GM12878 (cell line): ENCODE data around the gene EDARADD. TPM values are rescaled to one million over a fixed set of nuclear protein-coding genes. Genes with fewer than 3 reads are reported as not detected.
"Not testable (repeated sequence)": the region's sequence is repeated elsewhere in the genome, so short reads cannot be mapped to it uniquely, and the experiment has no call there.

Source experiments
- ATAC-seq: fragments of 200-7000 bp; cut with Tn5 transposase; 3 replicates; pipeline ENCODE4 v1.9.1; 2020; ENCODE audit warnings: mild to moderate bottlenecking, moderate library complexity
- BruUV-seq: library from RNA; stranded (reverse); fragments of 400-500 nt; replicated peaks from 2 replicates; lab custom pipeline; 2021; lab: Mats Ljungman, UMichigan
- CTCF ChIA-PET: fragments of 300-600 bp; sonication (Branson Sonifier 250); formaldehyde crosslinking; extraction: SDS; loops from one replicate; lab custom pipeline; 2021; ENCODE audit warnings: inconsistent platforms; lab: Yijun Ruan, JAX
- POLR2A ChIA-PET: fragments of 350-600 bp; formaldehyde crosslinking; extraction: SDS; loops from one replicate; lab custom pipeline; 2021; ENCODE audit warnings: inconsistent platforms; lab: Charles Lee
- RAD21 ChIA-PET: fragments of 300-600 bp; sonication (Branson Sonifier 250); formaldehyde crosslinking; loops from one replicate; lab custom pipeline; 2023; ENCODE audit warnings: antibody characterized with exemption; ENCODE audit not compliant: unreplicated experiment; lab: Charles Lee
- SMC1A ChIA-PET: fragments of 300-600 bp; sonication (Branson Sonifier 250); formaldehyde crosslinking; loops from one replicate; lab custom pipeline; 2023; ENCODE audit not compliant: unreplicated experiment, uncharacterized antibody; lab: Charles Lee
- DNase-seq: peaks from one replicate; pipeline ENCODE4 v3.0.0-alpha.2; 2011; ENCODE audit warnings: low read depth, low spot score
- FAIRE-seq: peaks from 3 replicates; lab custom pipeline; 2011; peaks lifted over from hg19 to GRCh38; lab: Jason Lieb, UNC
- H2AFZ ChIP-seq: 2 replicates; pipeline ENCODE4 v1.6.0; 2011; ENCODE audit warnings: low read depth, low read length, control low read depth; ENCODE audit not compliant: control insufficient read depth
- H3K27ac ChIP-seq: 2 replicates; pipeline ENCODE4 v1.5.1; 2011; ENCODE audit warnings: control low read depth; ENCODE audit not compliant: control insufficient read depth, insufficient read depth
- H3K27me3 ChIP-seq, 2 experiments: replicated peaks in 1 of 2; 2 replicates each; pipeline versions ENCODE4 v1.6.0 to v1.6.1; 2011; ENCODE audit warnings: low read length in 1 of 2; ENCODE audit not compliant: control insufficient read depth in 2 of 2, insufficient read depth in 2 of 2
- H3K36me3 ChIP-seq, 2 experiments: 2 replicates each; pipeline ENCODE4 v1.5.1; 2011; ENCODE audit warnings: low read length in 1 of 2; ENCODE audit not compliant: control insufficient read depth in 2 of 2, insufficient read depth in 2 of 2
- H3K4me1 ChIP-seq: 2 replicates; pipeline ENCODE4 v1.6.1; 2011; ENCODE audit warnings: mild to moderate bottlenecking, low read length, moderate library complexity, mixed read lengths; ENCODE audit not compliant: control insufficient read depth, insufficient read depth
- H3K4me2 ChIP-seq: 2 replicates; pipeline ENCODE4 v1.6.0; 2011; ENCODE audit warnings: control low read depth; ENCODE audit not compliant: control insufficient read depth, insufficient read depth
- H3K4me3 ChIP-seq: fragments of 200-600 bp; sonication (generic); 2 replicates; pipeline ENCODE4 v1.5.1; 2016
- H3K79me2 ChIP-seq: 2 replicates; pipeline ENCODE4 v1.6.0; 2011; ENCODE audit warnings: low read length; ENCODE audit not compliant: control insufficient read depth, insufficient read depth
- H3K9ac ChIP-seq: 2 replicates; pipeline ENCODE4 v1.8.0; 2011; ENCODE audit warnings: low read length, control low read depth, mixed read lengths; ENCODE audit not compliant: control insufficient read depth, insufficient read depth
- H3K9me3 ChIP-seq: replicated peaks from 3 replicates; pipeline ENCODE4 v1.5.1; 2011; ENCODE audit warnings: mild to moderate bottlenecking, low read length; ENCODE audit not compliant: control insufficient read depth, insufficient read depth
- H4K20me1 ChIP-seq: 2 replicates; pipeline ENCODE4 v1.6.0; 2011; ENCODE audit not compliant: control insufficient read depth, insufficient read depth
- CBFB ChIP-seq: IDR thresholded peaks from 2 replicates; pipeline ENCODE4 v1.6.1; 2016; ENCODE audit warnings: antibody characterized with exemption, low read depth
- CREB1 ChIP-seq: IDR thresholded peaks from 2 replicates; pipeline ENCODE4 v1.6.1; 2012; ENCODE audit warnings: low read depth, mild to moderate bottlenecking, inconsistent platforms
- DPF2 ChIP-seq: fragments of 450-650 bp; IDR thresholded peaks from 2 replicates; pipeline ENCODE4 v1.6.1; 2017; ENCODE audit warnings: mild to moderate bottlenecking
- HSF1 ChIP-seq: fragments of 150-350 bp; IDR thresholded peaks from 2 replicates; pipeline ENCODE4 v1.6.1; 2014; ENCODE audit warnings: mild to moderate bottlenecking, low read depth, low read length
- NBN ChIP-seq: fragments of 450-650 bp; IDR thresholded peaks from 2 replicates; pipeline ENCODE4 v1.6.1; 2016
- NFYA ChIP-seq: IDR thresholded peaks from 2 replicates; pipeline ENCODE4 v1.6.1; 2011; ENCODE audit warnings: low read depth, mild to moderate bottlenecking, low read length, improper control_type of control experiment, borderline replicate concordance
- NFYB ChIP-seq: IDR thresholded peaks from 2 replicates; pipeline ENCODE4 v1.6.1; 2011; ENCODE audit warnings: low read depth, mild to moderate bottlenecking, low read length, improper control_type of control experiment, moderate library complexity; ENCODE audit not compliant: insufficient read depth
- POLR2AphosphoS2 ChIP-seq: IDR thresholded peaks from 2 replicates; pipeline ENCODE4 v1.6.1; 2011; ENCODE audit warnings: low read depth, mild to moderate bottlenecking, low read length, improper control_type of control experiment, moderate library complexity
- POU2F2 ChIP-seq: IDR thresholded peaks from 3 replicates; pipeline ENCODE4 v1.6.1; 2011; ENCODE audit warnings: low read depth, mild to moderate bottlenecking, low read length, borderline replicate concordance
- RELB ChIP-seq: fragments of 450-650 bp; IDR thresholded peaks from 2 replicates; pipeline ENCODE4 v1.6.1; 2017; ENCODE audit warnings: low read depth, mild to moderate bottlenecking, moderate library complexity
- SMARCA5 ChIP-seq: fragments of 450-650 bp; IDR thresholded peaks from 2 replicates; pipeline ENCODE4 v1.6.1; 2017; ENCODE audit warnings: mild to moderate bottlenecking
- TARDBP ChIP-seq: IDR thresholded peaks from 2 replicates; pipeline ENCODE4 v1.6.1; 2016; ENCODE audit warnings: borderline replicate concordance
- ZNF217 ChIP-seq: fragments of 450-650 bp; IDR thresholded peaks from 2 replicates; pipeline ENCODE4 v1.6.1; 2017; ENCODE audit warnings: antibody characterized with exemption, mild to moderate bottlenecking
- ZNF622 ChIP-seq: fragments of 450-650 bp; IDR thresholded peaks from 2 replicates; pipeline ENCODE4 v1.6.1; 2017; ENCODE audit warnings: mild to moderate bottlenecking, inconsistent platforms
- WGBS: methylation state at CpG from one replicate; pipeline ENCODE4 v1.1.6; 2016; ENCODE audit warnings: low lambda C conversion rate; ENCODE audit not compliant: insufficient replicate concordance, insufficient coverage; ENCODE audit errors: missing lambda C conversion rate; 5-methylcytosine and 5-hydroxymethylcytosine counted together
- in situ Hi-C: fragments of 300-500 bp; cut with MboI; formaldehyde crosslinking; loops from 9 replicates; pipeline ENCODE4 v1.14.3; 2018; ENCODE audit warnings: mixed read lengths
- intact Hi-C: fragments of 100-400 bp; cut with micrococcal nuclease; formaldehyde crosslinking; loops from one replicate; pipeline ENCODE4 v1.14.2; 2022; ENCODE audit not compliant: unreplicated experiment
- polyA plus RNA-seq, 11 experiments: library from polyadenylated mRNA; depleted of rRNA in 4 of 11; unstranded in 6 of 11; stranded (reverse) in 5 of 11; fragments of >200 nt; fragmentation: Nextera tagmentation in 4 of 11; fragmentation: Illumina TruSeq in 1 of 11; extraction: Ambion mirVana in 4 of 11; extraction: Trizol in 1 of 11; gene quantifications; 1 replicate in 1 of 11; 2 replicates in 10 of 11; pipeline versions ENCODE4 v1.2.1 to v1.2.3, GENCODE V29; 2011 to 2016; ENCODE audit warnings: inconsistent platforms in 2 of 11, missing spikeins in 2 of 11, low read depth in 1 of 11
- total RNA-seq, 4 experiments: library from RNA; depleted of rRNA in 3 of 4; stranded (reverse); fragments of >200 nt in 3 of 4; fragmentation: Illumina TruSeq in 1 of 4; extraction: Trizol in 1 of 4; gene quantifications; 2 replicates each; pipeline versions ENCODE4 v1.2.1 to v1.2.3, GENCODE V29; 2013 to 2021

EDARADD gene
- total and polyA plus RNA-seq, 10 of the 15 experiments (the other 5 are each of a cell fraction or from before 2014, with no cell fraction given): 0.58 to 6.1 (median 4.7) TPM

GRCh38 chr1:236464197-236464596, 70.1 kb downstream of the EDARADD start:
- WGBS: 90% methylated on average over 6 of the region's 9 CpGs
- H4K20me1 ChIP-seq, H3K36me3 ChIP-seq, H3K4me3 ChIP-seq, POLR2A ChIA-PET, H3K27ac ChIP-seq, FAIRE-seq, ATAC-seq, in situ Hi-C loops, H3K9ac ChIP-seq, H2AFZ ChIP-seq, H3K27me3 ChIP-seq, DNase-seq, H3K4me2 ChIP-seq, H3K79me2 ChIP-seq, H3K9me3 ChIP-seq, intact Hi-C loops, BruUV-seq: not testable (repeated sequence)
- ChIA-PET CTCF (interaction anchor here (1.2 kb wide), 1 partner anchor 9 kb away, joined by 6 read pairs; no protein-coding TSS in a partner anchor), RAD21 (interaction anchor here (1.0 kb wide), 1 partner anchor 137 kb away, joined by 3 read pairs; no protein-coding TSS in a partner anchor), SMC1A (interaction anchor here (0.5 to 1.0 kb wide), 3 partner anchors 12 to 320 kb away, joined by 3 read pairs; no protein-coding TSS in a partner anchor)
- peaks cover 19% of the 10 kb centered on the region for H3K4me1 ChIP-seq

- H3K4me2 ChIP-seq: peak overlapping the region; percentile 75
- H2AFZ ChIP-seq: no peak overlapping the region
- ATAC-seq (peak; percentile 57), FAIRE-seq (peak; percentile 73), DNase-seq (no peak)
- peak overlapping the region; percentile 11; the same call in 1 of the 2 replicates for H3K4me3 ChIP-seq
- in situ Hi-C loops: no loop called here
- RAD21 ChIA-PET: interaction anchor here (1.1 to 1.3 kb wide), 2 partner anchors 8 to 181 kb away, joined by 3 read pairs; no protein-coding TSS in a partner anchor
- intact Hi-C loops: no loop called here
- peaks cover 3% of the 10 kb centered on the region; the same call in 1 of the 2 replicates for H4K20me1 ChIP-seq
- no peaks in the 10 kb centered on the region; a peak in 1 of 4 replicates for H3K27me3 ChIP-seq
- H3K36me3 ChIP-seq: no peaks in the 10 kb centered on the region
- no peak overlapping the region for H3K27ac ChIP-seq
- 40% methylated on average over 9 of the region's 9 CpGs for WGBS
- no peak overlapping the region for H3K9ac ChIP-seq
- SMC1A ChIA-PET: interaction anchor here (1.0 to 2.0 kb wide), 9 partner anchors 8 to 321 kb away, joined by 3 to 5 read pairs (median 4); partner anchors contain the start of gene HEATR1
- no TSS peak for BruUV-seq
- CTCF ChIA-PET: interaction anchor here (1.2 to 1.4 kb wide), 2 partner anchors 10 to 361 kb away, joined by 3 to 6 read pairs; no protein-coding TSS in a partner anchor
- POLR2A ChIA-PET: interaction anchor here (1.4 kb wide), 1 partner anchor 7 kb away, joined by 3 read pairs; no protein-coding TSS in a partner anchor
- H3K9me3 ChIP-seq: no peaks in the 10 kb centered on the region
- no peaks in the 10 kb centered on the region for H3K79me2 ChIP-seq
- peaks cover 19% of the 10 kb centered on the region for H3K4me1 ChIP-seq
- no peak for TF ChIP-seq RELB
- TF ChIP-seq SMARCA5: 0 out of 2 replicates have a peak, but pooled peaks have one; percentile 30
- no peak for TF ChIP-seq HSF1
- no peak for TF ChIP-seq CREB1
- TF ChIP-seq NBN: no peak
- no peak for TF ChIP-seq CBFB
- no peak for TF ChIP-seq ZNF622
- no peak for TF ChIP-seq DPF2
- no peak for TF ChIP-seq POU2F2
- 0 out of 2 replicates have a peak, but pooled peaks have one; percentile 27 for TF ChIP-seq ZNF217
- no peak for TF ChIP-seq NFYA
- TF ChIP-seq NFYB: no peak
- no peak for TF ChIP-seq TARDBP
- no peak for TF ChIP-seq POLR2AphosphoS2
Observed at GRCh38 chr1:236465231-236465958, 71.3 kb downstream of the EDARADD start.
